ENCODE measurements around the gene GALK2.
"Not testable (repeated sequence)": the region's sequence is repeated elsewhere in the genome, so short reads cannot be mapped to it uniquely, and the experiment has no call there.

Gene GALK2

DNA sequence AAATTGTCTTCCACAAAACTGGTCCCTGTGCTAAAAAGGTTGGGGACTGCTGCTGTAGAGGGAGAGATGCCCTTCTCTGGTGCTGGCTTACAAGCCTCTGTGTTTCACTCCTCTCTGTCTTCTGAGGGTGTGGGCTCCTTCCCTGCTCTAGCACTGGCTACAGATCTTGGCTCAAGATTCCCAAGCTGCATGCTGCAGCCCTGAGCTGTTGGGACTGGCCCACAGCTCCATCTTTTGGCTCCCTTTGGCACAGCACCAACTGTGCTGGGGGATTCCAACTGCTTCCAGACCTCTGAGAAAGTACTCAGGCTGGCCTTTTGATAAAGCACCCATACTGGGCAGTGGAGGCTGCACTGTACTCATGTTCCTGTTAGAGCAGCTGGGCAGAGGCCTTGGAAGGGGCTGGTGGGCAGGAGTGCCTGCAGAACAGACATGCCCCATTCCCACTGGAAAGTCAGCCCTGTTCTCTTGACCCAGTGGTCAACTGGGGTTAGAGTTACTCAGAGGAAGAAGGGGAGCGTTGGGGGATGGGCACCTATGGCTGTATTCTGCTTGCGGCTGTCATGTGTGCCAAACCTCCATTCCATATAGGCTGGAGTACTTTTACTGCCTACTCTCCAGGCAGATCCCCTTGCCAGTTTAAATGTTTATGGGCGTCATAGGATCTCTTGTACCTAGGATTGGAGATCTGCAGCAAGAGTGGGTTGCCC lies 55.7 kb downstream of the GALK2 start:
- DNase-seq: peak; percentile 85

DNA sequence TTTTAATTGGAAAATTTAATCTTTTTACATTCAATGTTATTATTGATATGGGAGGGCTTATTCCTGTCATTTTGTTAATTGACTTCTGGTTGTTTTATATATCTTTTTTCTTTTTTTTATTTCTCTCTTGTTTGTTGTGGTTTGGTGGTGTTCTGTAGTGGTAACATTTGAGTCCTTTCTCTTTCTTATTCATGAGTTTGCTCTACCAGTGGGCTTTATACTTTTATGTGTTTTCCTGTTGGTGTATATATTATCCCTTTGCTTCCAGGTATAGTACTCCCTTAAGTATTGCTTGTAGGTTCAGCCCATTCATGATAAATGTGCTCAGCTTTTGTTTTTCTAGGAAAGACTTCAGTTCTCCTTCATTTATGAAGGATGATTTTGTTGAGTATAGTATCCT lies 57.6 kb downstream of the GALK2 start:
- DNase-seq: no peak

DNA sequence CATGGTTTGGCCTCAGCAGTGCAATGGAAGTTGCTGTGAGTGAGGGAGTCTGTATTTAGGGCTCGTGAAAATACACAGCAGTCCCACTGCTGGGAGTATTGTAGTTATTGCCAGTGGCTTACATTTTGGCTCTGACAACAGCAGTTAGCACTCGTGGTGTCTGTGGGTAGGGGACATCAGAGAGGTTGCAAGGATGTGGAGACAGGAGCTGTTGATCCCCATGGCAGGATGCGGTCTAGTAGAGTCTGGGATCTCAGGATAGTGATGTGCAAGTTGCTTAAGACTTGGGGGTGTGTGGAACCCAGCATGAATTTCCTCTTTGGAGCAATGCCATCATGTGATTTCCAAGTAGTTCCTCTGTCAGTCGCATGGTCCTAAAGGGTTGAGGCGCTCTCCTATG lies 59.9 kb downstream of the GALK2 start:
- DNase-seq: no peak

DNA sequence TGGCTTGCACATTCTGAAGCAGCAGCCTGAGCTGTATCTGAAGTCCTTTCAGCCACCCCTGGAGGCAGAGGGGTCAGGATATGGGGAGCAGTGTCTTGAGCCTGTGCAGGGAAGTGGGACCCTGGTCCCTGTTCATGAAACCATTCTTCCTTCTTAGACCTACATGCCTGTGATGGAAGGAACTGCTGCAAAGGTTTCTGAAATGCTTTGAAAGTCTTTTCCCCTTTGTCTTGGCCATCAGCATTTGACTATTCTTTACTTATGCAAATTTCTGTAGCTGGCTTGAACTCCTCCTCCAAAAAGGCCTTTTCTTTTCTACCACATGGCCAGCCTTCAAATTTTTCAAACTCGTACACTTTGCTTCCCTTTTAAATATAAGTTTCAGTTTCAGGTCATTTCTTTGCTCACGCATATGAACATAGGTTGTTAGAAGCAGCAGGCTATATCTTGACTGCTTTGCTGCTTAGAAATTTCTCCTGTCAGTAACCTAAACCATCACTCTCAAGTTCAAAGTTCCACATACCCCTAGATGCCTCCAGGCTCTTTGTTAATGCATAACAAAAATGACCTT lies 62.3 kb downstream of the GALK2 start:
- DNase-seq: no peak

DNA sequence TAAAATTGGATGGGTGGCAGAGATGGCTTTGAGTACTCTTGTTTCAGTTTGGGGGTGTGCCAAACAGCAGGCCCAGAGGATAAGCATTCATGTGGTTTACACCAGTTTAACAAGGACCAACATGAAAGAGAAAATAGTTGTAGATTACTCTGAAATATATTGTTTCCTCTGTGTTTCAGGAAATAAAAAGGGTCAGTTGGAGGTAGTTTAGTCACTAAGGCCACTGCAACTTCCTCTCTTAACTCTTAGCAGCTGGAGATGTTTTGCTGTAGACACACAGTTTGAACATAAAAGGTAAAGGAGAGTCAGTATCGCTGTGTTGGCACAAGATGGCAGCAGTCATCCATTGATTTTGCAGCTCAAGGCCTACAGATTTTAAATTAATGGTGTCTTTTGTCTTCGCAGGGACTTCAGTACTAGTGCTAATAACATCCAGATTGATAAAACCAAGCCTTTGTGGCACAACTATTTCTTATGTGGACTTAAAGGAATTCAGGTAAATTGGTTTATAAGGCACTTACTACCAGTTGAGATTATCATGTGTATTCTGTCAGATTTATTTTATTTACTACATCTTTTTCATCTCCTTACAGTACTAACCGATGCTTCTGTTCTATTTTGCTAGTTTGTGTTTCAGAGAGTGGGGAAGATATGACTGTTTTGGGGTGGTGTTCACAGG lies 65.5 kb downstream of the GALK2 start:
- DNase-seq: peak; percentile 91

DNA sequence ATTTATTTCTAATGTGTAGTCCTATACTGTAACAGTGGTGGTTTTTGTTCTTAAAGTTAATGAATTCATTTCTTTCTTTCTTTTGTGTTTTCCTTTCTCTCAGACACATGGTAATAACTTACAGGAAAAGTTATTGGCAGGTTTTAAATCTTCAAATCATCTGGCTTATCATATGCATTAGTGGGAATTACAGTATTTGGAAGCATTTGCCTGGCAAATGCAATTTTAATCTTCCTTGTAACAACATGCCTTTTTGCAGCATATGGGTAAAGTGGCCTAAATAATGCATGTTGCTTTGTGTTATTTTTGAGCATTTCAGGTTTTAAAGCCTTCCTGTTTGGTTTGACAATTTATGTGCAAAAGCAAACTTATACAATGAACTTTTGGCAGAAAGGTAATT lies 66.8 kb downstream of the GALK2 start:
- DNase-seq: no peak

DNA sequence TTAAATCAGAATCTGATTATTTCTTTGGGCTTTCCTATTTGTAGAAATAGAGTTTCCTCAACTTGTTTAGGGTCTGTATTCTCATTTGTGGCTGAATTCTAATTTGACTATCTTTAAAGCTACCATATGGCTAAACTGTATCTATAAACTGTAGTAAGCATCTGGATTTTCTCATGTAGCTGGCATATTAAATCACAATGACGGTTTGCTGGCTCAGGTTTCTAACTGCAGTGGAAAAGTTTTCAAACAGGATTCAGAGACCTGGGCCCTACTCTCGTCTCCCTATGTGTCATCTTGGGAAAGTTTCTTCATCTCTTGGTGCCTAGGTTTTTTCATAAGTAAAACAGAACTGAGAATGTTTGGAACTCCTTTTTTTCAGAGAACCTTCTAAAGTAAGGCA lies 68.3 kb downstream of the GALK2 start:
- no peak for DNase-seq

DNA sequence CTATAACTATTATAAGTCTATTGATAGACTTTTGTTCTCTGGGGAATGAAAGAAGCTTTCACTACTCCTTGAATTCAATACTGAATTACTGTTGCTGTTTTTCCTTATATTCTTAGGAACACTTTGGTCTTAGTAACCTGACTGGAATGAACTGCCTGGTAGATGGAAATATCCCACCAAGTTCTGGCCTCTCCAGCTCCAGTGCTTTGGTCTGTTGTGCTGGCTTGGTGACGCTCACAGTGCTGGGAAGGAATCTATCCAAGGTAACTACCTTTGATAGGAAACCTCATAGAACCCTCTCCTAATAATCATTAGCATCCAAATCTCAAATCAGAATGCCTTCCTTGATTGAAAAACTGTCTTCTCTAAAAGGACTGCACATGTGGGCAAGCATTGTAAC lies 69.1 kb downstream of the GALK2 start:
- no peak for DNase-seq

DNA sequence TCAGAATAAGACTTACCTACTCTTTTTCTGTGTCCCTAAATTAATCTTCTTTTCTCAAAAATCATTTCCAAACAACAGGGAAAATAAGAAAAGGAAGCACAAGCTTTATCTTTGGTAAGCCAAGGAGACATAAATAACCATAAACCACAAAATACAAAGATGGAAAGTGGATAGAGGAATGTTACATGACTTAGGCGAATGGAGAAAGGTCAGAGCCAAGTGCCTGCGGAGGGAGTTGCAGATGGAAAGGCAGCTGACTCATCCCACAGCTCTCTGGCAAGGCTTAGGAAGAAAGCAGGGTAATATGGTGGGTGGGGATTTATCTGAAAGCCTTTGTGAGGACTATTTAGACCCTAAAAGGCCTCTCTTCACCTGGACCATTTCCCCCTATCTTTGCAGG lies 72.8 kb downstream of the GALK2 start:
- peak; percentile 25 for DNase-seq

DNA sequence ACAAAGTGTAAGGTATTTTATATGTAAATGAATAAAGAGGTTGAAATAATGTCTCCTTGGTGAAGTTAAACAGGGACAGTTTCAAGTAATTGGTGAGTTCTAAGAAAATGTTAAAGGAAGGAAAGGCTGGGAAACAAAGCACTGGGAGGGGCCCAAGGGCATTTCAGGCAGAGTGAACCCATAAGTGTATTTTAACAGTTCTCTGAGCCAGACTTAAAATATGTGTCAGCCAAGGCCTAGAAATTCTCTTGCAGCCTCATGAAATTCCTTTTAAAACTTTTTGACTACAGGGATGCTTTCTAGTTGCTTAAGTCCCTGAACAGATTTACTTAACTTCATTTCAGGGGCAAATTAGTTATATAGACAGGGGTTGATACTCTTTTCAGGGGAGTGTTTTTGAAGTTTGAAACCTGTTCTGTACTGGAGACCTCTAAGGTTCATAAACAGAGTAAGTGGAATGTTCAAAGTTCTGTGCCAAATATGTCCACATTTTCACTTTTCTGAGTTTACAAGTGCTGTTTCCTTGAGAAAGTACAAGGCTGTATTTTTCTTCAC lies 77.6 kb downstream of the GALK2 start:
- DNase-seq: no peak

DNA sequence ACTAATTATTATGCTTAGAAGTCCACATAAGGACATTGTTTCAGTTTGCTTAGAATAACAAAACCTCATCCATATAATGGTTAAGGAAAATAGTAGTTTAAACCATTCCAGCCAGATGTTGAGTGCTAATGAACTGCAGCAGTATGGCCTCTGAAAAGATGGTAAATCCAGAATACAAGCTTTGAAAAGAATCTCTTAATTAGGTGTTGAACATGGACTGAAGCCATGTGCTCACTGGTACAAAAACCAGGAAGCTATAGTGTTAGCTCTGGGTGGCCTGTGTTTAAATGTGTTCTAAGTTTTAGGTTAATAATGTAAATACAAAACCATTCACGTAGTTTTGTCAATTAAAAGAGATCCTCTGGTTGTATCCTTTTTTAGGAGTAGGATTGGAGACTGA lies 78.2 kb downstream of the GALK2 start:
- no peak for DNase-seq

DNA sequence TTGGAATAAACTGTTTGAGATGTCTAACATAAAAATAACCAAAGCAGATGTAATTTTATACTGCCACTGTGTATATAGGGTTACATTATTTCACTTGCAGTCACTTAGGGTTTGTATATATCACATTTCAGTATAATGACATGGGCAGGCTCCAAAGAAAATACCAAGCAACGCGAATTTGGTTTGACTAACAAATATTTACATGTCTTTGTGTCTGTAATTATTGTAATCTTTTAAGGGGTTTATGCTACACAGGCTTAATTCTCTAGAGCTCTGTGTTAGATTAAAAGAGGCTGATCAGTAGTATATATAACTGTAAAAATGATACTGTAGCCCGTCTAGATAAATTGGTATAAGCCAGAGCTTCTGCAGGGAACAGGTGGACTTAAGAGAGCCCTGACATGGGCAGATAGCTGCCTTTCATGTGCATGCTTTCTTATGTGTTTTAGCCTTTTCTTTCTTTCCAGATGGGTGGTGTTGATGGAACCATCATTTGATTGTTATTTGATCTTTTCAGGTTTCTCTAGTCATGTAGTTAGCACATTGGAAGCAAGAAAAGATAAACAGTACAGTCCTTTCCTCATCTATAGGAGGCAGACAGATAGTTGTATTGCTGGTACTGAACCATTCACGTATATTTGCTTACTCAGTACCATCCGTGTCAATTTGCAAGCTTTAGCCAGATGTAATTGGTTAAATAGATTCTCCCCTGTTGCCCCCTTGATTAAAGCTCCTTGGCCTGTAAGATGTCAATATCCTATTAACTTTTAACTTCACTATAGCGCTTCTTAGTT lies 86.1 kb downstream of the GALK2 start:
- no peak for DNase-seq

DNA sequence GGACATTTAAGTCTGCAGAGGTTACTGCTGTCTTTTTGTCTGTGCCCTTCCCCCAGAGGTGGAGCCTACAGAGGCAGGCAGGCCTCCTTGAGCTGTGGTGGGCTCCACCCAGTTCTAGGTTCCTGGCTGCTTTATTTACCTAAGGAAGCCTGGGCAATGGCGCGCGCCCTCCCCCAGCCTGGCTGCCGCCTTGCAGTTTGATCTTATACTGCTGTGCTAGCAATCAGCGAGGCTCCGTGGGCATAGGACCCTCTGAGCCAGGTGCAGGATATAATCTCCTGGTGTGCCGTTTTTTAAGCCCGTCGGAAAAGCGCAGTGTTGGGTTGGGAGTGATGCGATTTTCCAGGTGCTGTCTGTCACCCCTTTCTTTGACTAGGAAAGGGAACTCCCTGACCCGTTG lies 95.1 kb downstream of the GALK2 start:
- not testable (repeated sequence) for DNase-seq

DNA sequence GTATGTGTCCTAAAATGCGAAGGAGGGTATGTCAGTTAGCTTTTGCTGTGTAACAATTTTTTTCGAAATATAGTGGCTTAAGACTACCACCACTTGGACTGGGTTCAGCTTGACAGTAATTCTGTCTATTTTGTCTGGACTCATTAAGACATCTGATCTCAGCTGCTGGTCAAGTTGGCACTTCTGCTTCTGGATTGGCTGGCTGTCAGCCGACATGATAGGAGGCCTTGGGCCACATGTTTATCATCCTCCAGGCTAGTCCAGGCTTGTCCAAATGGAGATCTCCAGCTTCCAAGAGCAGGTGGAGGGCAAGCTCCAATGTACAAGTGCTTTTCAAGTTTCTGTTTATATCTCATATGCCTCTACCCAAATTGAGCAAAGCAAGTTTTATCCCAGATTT lies 95.9 kb downstream of the GALK2 start:
- DNase-seq: no peak

DNA sequence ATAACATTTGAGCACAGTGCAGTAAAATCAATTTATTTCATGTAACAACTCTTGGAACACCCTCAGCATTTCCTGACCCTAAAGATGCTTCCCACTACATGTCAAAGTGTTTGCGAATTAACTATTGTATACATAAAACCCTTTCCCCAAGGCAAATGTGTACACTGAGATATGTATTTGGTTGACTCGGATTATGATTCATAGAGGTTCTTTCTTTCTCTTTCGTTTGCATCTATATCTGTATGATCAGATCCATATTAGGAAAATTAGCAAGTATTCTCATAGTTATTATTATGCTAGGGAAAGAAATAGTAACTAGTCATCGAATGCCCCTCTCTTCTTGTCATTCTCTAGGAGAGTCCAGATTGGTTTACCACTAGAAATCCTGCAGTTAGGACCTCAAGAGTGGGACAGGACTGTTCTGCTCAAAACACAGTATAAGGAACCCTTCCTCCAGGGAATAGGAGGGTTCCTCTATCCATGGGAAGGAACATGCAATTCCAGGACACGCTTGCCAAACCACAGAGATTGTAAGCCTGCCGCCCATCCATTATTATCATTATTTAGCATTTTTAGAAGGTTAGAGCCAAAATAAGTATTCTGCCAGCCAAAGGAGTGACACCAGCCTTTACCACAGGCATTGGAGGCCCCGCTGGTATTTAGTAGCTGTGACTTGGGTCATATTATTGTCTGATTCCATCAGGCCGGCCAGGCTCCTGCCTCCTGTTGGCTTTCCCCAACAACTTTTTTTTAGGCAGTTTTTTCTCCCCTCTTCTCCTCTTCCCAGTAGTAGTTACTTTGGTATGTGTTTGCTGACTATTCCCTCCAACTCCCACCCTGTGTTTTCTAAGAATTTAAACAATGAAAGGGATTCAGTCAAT lies 100.7 kb downstream of the GALK2 start:
- DNase-seq: no peak

DNA sequence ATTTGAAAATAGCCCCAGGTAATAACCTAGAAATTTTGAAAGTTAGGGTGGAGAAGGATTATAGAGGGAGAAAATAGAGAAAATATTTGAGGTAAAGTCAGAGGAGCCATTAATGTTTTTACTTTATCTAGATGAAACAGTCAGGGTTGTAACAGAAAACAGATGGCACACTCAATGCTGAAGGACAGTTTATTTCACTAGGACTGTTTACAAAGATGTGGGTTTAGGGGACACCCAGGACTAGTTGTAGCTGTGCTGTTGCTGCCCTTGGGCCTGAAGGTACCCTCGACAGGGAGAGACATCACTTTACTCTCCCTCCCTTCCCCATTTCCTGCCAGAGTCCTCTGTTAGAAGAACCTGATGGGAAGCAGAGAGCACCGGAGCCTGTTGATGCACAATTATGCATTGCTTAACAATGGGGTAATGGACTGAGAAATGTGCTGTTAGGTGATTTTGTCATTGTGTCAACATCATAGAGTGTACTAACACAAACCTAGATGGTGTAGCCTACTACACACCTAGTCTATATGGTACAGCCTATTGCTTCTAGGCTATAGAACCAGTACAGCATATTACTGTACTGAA lies 103.8 kb downstream of the GALK2 start:
- DNase-seq: no peak

DNA sequence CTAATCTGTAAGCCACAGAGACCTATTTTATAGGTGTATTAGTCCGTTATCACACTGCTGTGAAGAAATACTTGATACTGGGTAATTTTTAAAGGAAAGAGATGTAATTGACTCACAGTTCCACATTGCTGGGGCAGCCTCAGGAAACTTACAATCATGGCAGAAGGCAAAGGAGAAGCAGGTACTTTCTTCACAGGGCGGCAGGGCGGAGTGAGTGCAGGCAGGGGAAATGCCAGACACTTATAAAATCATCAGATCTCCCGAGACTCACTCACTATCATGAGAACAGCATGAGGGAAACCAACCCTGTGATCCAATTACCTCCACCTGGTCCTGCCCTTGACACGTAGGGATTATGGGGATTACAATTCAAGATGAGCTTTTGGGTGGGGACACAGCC lies 108.7 kb downstream of the GALK2 start:
- DNase-seq: no peak

DNA sequence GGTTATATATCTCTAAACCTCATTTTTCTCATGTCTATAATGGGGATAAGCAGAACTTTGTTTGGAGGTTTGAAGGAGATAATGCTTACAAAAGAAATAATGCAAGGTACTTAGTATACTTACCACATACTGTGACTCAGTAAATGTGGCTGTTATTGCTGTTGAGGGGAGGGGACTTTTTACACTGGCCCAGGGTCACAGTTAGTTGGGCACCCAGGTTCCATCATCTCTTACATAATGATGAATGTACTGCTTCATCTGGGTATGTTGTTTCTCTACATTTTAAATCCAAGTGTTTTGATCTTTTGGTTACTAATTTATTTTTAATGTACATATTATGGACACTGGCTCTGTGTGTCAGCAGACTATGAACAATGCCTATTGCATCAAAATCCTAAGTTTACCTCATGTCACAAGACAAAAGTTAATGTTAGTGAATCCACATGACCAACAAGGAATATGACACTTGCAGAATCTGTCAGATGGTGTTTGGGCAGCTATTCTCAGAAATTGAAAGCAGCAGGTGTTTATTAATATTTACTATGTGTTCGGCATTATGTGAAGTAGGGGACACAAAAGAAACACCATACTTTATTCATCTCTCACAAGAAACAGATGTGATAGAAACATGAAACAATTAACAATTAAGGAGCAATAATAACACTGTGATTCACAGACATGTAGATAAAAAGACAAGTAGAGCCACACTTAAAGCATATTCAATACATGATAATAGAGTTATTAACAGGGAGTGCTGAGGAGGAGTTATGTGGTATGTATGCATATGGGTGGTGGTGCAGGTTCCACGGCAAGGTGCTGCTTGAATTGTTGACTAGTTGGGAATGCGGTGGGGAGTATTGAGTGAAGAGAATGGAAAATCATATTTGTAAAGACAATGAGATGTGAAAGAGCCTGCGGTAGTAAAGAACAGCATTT lies 109.7 kb downstream of the GALK2 start:
- no peak for DNase-seq

DNA sequence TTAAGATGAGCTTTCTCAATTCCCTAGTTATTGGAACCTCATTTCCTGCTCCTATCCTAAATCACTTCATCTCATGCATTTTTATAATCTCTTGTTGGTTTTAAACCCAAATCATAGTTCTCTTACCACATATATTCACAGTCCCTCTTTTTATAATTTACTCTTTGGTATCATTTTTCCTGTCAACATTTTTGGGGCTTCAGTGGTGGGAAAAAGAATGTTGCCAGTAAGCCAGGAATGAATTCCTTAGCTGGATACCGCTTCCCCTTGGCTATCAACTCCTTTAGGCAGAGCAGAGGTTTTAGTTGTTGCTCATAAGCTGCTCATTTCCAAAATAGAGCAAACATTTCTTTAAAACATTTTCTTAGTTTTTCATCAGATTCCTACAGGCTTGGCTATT lies 112.3 kb downstream of the GALK2 start:
- DNase-seq: no peak

DNA sequence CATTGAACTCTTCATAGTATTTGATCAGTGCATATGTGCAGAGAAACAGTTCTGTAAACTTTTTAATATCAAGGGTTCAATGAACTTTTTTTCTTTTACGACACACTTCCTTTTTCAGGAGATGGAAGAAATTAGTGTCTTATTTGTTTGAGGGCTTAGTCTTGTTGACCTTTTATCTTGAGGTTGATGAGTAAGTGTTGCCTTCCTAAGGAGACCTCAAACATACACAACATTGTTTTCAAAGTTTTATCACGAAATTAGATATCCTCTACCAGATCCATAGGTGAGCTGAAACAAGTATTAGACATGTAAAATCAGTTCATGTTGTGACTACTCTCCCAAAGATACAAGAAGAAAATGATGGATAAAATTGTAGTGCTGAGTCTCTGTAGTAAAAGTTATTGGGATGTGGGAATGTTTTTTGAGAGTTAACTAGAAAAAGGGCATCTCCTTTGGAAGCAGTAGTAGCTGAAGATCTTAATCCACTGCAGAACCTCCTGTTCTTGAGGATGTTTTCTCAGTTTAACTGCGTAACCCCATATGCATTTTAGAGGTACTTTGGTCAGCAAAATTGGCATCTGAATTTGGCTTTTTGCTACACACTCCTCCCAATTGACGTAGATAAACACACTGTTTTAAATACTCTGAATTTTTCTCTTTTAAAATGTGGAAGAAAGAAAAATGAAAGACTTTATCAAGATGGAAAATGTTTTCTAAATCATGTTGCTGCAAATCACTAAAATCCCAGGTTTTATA lies 116.8 kb downstream of the GALK2 start:
- DNase-seq: no peak

All from hematopoietic multipotent progenitor cell treated with erythropoietin and hydrocortisone succinate and interleukin-3 and kit ligand, for 4 days (in vitro differentiated cells).